IPS-NIHi7 (cell line): ENCODE data around the gene MCF2L.

ENCODE experiments used
- DNase-seq: peaks from one replicate; pipeline ENCODE4 v3.0.0; 2012; ENCODE audit warnings: mixed read lengths; ENCODE audit errors: extremely low spot score

The MCF2L gene

GRCh38 chr13:112982281-112983041 lies 13.4 kb downstream of the MCF2L start:
- no peak for DNase-seq

GRCh38 chr13:112983042-112983305 lies 14.0 kb downstream of the MCF2L start:
- DNase-seq = no peak

- peak; percentile 39 for DNase-seq
Observed at GRCh38 chr13:112983428-112984196, 14.6 kb downstream of the MCF2L start.

- DNase-seq = no peak
Observed at GRCh38 chr13:112984501-112984900, 15.5 kb downstream of the MCF2L start.

- no peak for DNase-seq
Observed at GRCh38 chr13:112984954-112985802, 16.2 kb downstream of the MCF2L start.

- no peak for DNase-seq
Observed at GRCh38 chr13:112985803-112986408, 16.9 kb downstream of the MCF2L start.

GRCh38 chr13:112986470-112986869 lies 17.5 kb downstream of the MCF2L start:
- DNase-seq = no peak

- DNase-seq = no peak
Observed at GRCh38 chr13:112986946-112987681, 18.1 kb downstream of the MCF2L start.

GRCh38 chr13:112987682-112988024 lies 18.6 kb downstream of the MCF2L start:
- DNase-seq = no peak

GRCh38 chr13:112990783-112991182 lies 21.8 kb downstream of the MCF2L start:
- peak; percentile 39 for DNase-seq

- DNase-seq = no peak
Observed at GRCh38 chr13:112991609-112992008, 22.6 kb downstream of the MCF2L start.

GRCh38 chr13:112992931-112993680 lies 24.1 kb downstream of the MCF2L start:
- DNase-seq = no peak

- DNase-seq = no peak
Observed at GRCh38 chr13:112994084-112994780, 25.2 kb downstream of the MCF2L start.

- no peak for DNase-seq
Observed at GRCh38 chr13:112994781-112995355, 25.9 kb downstream of the MCF2L start.

GRCh38 chr13:112995395-112996191 lies 26.6 kb downstream of the MCF2L start:
- DNase-seq = no peak

- DNase-seq = no peak
Observed at GRCh38 chr13:112996671-112997091, 27.7 kb downstream of the MCF2L start.

- DNase-seq = no peak
Observed at GRCh38 chr13:112997188-112998130, 28.4 kb downstream of the MCF2L start.
